ENCODE data around the gene MPL.

GRCh38 chr1:43319766-43320165 lies 17.9 kb upstream of the MPL start:
- TF ChIP-seq, protein P1, sequence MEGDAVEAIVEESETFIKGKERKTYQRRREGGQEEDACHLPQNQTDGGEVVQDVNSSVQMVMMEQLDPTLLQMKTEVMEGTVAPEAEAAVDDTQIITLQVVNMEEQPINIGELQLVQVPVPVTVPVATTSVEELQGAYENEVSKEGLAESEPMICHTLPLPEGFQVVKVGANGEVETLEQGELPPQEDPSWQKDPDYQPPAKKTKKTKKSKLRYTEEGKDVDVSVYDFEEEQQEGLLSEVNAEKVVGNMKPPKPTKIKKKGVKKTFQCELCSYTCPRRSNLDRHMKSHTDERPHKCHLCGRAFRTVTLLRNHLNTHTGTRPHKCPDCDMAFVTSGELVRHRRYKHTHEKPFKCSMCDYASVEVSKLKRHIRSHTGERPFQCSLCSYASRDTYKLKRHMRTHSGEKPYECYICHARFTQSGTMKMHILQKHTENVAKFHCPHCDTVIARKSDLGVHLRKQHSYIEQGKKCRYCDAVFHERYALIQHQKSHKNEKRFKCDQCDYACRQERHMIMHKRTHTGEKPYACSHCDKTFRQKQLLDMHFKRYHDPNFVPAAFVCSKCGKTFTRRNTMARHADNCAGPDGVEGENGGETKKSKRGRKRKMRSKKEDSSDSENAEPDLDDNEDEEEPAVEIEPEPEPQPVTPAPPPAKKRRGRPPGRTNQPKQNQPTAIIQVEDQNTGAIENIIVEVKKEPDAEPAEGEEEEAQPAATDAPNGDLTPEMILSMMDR (IDR thresholded peaks at IDR 0.05) = no peak
- TF ChIP-seq EP300 (IDR thresholded peaks at IDR 0.05) (no peak), POLR2A (IDR thresholded peaks at IDR 0.05) (no peak)

Measured in ovary (tissue), 3 donors.